SK-N-MC (cell line): ENCODE measurements around the gene BTNL8.

Experiments used
- DNase-seq: peaks from one replicate; pipeline ENCODE4 v3.0.0-alpha.2; 2011; ENCODE audit warnings: low read depth, low spot score
- H3K27ac ChIP-seq: fragments of 200-600 bp; sonication (generic); 2 replicates; pipeline ENCODE4 v1.5.1; 2016; ENCODE audit warnings: mixed run types
- H3K36me3 ChIP-seq: fragments of 200-600 bp; sonication (generic); 2 replicates; pipeline ENCODE4 v1.6.1; 2017; ENCODE audit warnings: antibody characterized with exemption, low read length, mixed read lengths; ENCODE audit not compliant: insufficient read depth
- H3K4me3 ChIP-seq: fragments of 200-600 bp; sonication (generic); 2 replicates; pipeline ENCODE4 v1.5.1; 2016
- H3K9ac ChIP-seq: fragments of 200-600 bp; sonication (generic); 2 replicates; pipeline ENCODE4 v1.8.0; 2017; ENCODE audit warnings: mixed run types, mixed read lengths; ENCODE audit not compliant: insufficient read length
- H3K9me3 ChIP-seq: fragments of 200-600 bp; sonication (generic); 2 replicates; pipeline ENCODE4 v1.6.1; 2017; ENCODE audit warnings: low read depth, mild to moderate bottlenecking, antibody characterized with exemption, low read length, moderate library complexity, mixed read lengths
- EZH2 ChIP-seq: fragments of 200-600 bp; sonication (generic); IDR thresholded peaks from one replicate; pipeline ENCODE4 v1.6.1; 2017; ENCODE audit warnings: antibody characterized with exemption
- FOXP2 ChIP-seq: optimal IDR thresholded peaks from 2 replicates; pipeline ENCODE3; 2011; ENCODE audit warnings: mild to moderate bottlenecking, moderate library complexity; ENCODE audit not compliant: insufficient read depth; ENCODE audit errors: extremely low read length, control extremely low read depth
- POLR2AphosphoS5 ChIP-seq: IDR thresholded peaks from 2 replicates; pipeline ENCODE4 v1.6.1; 2012; ENCODE audit warnings: mild to moderate bottlenecking, low read depth, low read length, borderline replicate concordance

The BTNL8 gene, protein sequence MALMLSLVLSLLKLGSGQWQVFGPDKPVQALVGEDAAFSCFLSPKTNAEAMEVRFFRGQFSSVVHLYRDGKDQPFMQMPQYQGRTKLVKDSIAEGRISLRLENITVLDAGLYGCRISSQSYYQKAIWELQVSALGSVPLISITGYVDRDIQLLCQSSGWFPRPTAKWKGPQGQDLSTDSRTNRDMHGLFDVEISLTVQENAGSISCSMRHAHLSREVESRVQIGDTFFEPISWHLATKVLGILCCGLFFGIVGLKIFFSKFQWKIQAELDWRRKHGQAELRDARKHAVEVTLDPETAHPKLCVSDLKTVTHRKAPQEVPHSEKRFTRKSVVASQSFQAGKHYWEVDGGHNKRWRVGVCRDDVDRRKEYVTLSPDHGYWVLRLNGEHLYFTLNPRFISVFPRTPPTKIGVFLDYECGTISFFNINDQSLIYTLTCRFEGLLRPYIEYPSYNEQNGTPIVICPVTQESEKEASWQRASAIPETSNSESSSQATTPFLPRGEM

DNA sequence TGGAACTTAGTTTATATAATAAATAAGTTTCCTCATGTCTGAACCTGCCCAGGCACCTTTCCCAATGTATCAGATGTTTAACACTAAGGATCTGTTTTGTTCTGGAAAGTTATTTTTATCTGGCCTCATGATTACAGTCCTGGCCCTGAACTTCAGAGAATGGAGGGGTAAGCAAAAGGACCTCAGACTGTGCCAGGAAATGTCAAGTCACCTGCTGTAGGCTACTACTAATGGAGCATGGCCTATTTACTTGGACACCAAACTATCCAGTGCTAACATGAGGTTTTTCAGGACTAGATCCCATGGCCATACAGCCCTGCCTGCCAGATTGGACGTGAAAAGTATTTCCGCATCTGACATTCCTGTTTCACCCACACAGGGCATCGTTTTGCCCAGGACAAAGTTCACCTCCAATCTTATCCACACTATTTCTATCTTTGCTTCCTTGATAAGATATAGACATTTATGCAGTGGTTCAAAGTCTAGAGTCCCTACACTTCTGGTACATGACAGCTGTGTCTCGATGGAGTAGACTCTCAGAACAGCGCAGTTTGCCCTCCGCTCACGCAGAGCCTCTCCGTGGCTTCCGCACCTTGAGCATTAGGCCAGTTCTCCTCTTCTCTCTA is at the start of gene BTNL8:
Gene BTNL8 (plus strand): TSS at position 539 of the 626 bp plus-strand sequence. CDS start 152 bp downstream, outside the sequence.
- H3K9ac ChIP-seq = no peak within 1 kb of the TSS
- no peak for TF ChIP-seq FOXP2
- no peak for TF ChIP-seq EZH2
- TF ChIP-seq POLR2AphosphoS5 = no peak
- no peak for DNase-seq
- H3K27ac ChIP-seq = no peak within 1 kb of the TSS
- no peaks in the 10 kb centered on the region for H3K36me3 ChIP-seq
- H3K9me3 ChIP-seq = no peaks in the 10 kb centered on the region
- no peak within 1 kb of the TSS for H3K4me3 ChIP-seq

GRCh38 chr5:180849827-180850226 is 49.1 kb upstream of the BTNL8 start:
- Histone ChIP-seq H3K36me3 (peaks cover 72% of the 10 kb centered on the region), H3K9ac (no peak overlapping the region), H3K27ac (no peak overlapping the region), H3K9me3 (peaks cover 42% of the 10 kb centered on the region), H3K4me3 (no peak overlapping the region; the same call in 1 of the 2 replicates)
- no peak for TF ChIP-seq EZH2
- no peak for TF ChIP-seq POLR2AphosphoS5
- TF ChIP-seq FOXP2 = no peak
- no peak for DNase-seq

- Histone ChIP-seq H3K4me3 (no peak overlapping the region; the same call in 1 of the 2 replicates), H3K36me3 (peaks cover 79% of the 10 kb centered on the region), H3K9me3 (peaks cover 42% of the 10 kb centered on the region), H3K27ac (no peak overlapping the region), H3K9ac (no peak overlapping the region)
- DNase-seq = no peak
- TF ChIP-seq FOXP2 (no peak), EZH2 (no peak), POLR2AphosphoS5 (no peak)
Measured at GRCh38 chr5:180850434-180851078, 48.4 kb upstream of the BTNL8 start.

GRCh38 chr5:180852495-180852894 is 46.5 kb upstream of the BTNL8 start:
- TF ChIP-seq POLR2AphosphoS5 = no peak
- no peak for TF ChIP-seq EZH2
- TF ChIP-seq FOXP2 = no peak
- H3K36me3 ChIP-seq = peaks cover 96% of the 10 kb centered on the region
- no peak for DNase-seq
- H3K9me3 ChIP-seq = peaks cover 42% of the 10 kb centered on the region
- no peak overlapping the region for H3K4me3 ChIP-seq
- no peak overlapping the region for H3K27ac ChIP-seq
- no peak overlapping the region for H3K9ac ChIP-seq

DNA sequence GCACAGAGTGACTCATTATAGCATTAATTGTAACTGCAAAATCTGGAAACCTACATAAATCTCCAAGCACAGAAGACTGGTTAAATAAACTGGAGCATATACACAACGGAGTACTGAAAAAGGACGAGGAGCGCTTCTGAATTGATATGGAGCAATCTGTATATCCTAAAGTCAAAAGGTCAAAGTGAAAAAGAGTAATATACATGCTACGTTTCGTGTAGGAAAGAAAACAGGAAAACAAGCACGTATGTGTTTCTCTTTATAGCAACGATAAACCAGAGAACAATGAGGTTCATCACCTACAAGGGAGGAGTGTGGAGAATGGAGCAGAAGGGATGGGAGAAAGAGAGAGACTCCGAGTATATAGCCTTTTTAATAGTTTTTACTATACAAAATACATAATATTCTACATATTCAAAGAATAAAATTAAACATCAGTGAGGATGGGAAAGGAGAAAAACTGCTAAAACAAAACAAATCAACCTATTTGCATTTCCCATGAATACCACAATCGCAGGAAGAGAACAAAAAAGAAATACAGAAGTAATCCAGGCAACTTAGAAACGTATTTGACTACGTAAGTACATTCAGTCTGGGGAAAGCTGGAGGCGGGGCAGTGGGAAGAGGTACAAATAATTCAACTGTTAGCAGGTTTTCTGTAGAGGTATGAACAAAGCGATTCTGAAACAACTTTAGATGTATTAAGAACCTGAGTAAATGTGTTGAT is 45.7 kb upstream of the BTNL8 start:
- TF ChIP-seq POLR2AphosphoS5 (no peak), FOXP2 (no peak), EZH2 (no peak)
- DNase-seq = no peak
- no peak overlapping the region for H3K9ac ChIP-seq
- H3K4me3 ChIP-seq = no peak overlapping the region
- peaks cover 92% of the 10 kb centered on the region for H3K36me3 ChIP-seq
- peaks cover 40% of the 10 kb centered on the region for H3K9me3 ChIP-seq
- no peak overlapping the region for H3K27ac ChIP-seq

DNA sequence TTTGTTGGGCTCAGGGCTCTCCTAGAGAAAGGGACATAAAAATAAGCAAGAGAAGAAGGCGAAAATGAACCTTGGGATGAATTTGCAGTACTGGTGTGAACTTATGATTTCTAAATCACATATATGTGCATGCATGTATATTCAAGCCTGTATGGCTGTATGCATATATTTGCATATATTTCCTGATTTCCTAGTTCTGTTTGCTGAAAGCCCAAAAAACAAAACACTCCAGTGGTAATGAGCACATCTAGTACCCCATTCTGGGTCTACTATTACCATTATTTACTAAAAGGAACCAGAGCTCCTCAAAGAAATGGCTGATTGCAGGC is 45.1 kb upstream of the BTNL8 start:
- Histone ChIP-seq H3K27ac (no peak overlapping the region), H3K36me3 (peaks cover 92% of the 10 kb centered on the region), H3K9me3 (peaks cover 38% of the 10 kb centered on the region), H3K9ac (no peak overlapping the region), H3K4me3 (no peak overlapping the region)
- no peak for TF ChIP-seq EZH2
- TF ChIP-seq FOXP2 = no peak
- TF ChIP-seq POLR2AphosphoS5 = no peak
- DNase-seq = no peak

DNA sequence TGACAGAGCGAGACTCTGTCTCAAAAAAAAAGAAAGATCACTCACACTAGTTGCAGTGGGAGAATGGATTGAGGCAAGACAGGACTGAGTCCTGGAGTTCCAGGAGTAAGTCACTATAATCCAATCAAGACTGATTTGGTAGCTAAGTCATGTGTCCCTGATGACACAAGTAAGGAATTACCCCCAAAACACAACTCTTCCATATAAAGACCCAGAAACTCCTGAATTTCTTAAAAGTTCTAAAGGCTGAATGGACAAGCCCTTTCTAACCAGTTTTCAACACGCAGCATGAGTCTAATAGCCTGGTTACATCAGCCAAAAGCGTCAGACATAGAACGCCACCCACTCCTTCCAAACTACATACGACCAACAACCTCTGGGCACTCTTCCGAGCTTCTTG is 40.4 kb upstream of the BTNL8 start:
- TF ChIP-seq FOXP2 (no peak), EZH2 (no peak), POLR2AphosphoS5 (no peak)
- no peak overlapping the region for H3K9ac ChIP-seq
- H3K36me3 ChIP-seq = peaks cover 56% of the 10 kb centered on the region
- no peak overlapping the region for H3K4me3 ChIP-seq
- peaks cover 2% of the 10 kb centered on the region; the same call in 1 of the 2 replicates for H3K9me3 ChIP-seq
- H3K27ac ChIP-seq = no peak overlapping the region
- DNase-seq = no peak

DNA sequence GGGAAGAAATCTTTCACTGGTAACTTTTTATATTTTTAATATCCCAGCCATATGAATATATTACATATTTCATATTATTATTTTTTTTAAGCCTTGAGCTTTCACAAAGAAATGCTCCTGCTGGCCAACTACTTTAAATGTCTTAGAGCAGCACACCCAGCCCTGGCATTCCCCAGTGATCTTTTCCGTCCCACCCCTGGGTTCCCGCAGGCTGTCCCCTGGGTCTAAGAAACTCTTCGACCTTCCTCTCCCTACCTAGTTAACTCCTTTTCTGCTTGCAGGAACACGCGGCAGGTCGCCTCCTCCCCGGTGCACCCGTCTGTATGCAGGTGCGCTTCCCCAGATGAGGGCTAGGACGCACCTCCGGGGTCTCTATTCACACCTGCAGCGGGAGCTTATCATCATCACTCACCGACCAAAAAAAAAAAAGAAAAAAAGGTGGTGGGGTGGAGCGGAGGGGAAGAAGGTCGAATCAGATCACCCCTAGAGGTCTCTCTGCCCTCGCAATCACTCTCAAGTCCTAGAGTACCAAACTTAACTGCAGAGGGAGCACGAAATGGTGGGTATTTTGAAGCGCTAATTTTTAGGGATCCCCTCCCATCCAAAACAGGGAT is 38.6 kb upstream of the BTNL8 start:
- Histone ChIP-seq H3K36me3 (peaks cover 38% of the 10 kb centered on the region), H3K4me3 (peak overlapping the region; percentile 92), H3K9me3 (peaks cover 2% of the 10 kb centered on the region; the same call in 1 of the 2 replicates), H3K9ac (peak overlapping the region; percentile 96), H3K27ac (peak overlapping the region; percentile 76; the same call in 1 of the 2 replicates)
- TF ChIP-seq EZH2 = no peak
- no peak for TF ChIP-seq POLR2AphosphoS5
- no peak for DNase-seq
